Naive thymus-derived CD4-positive, alpha-beta T cell (primary cell): Measurements from ENCODE around the gene LIF. TPM values are rescaled to one million over a fixed set of nuclear protein-coding genes. Genes with fewer than 3 reads are reported as not detected.

ENCODE experiments used
- ATAC-seq: fragments of 150-1000 bp; cut with Tn5 transposase; 2 replicates; pipeline ENCODE4 v1.10.0; 2021; ENCODE audit warnings: mild to moderate bottlenecking, moderate library complexity
- CTCF ChIA-PET: fragments of 350-600 bp; sonication (Branson Sonifier 250); formaldehyde crosslinking; loops from one replicate; lab custom pipeline; 2021; ENCODE audit warnings: antibody characterized with exemption; lab: Charles Lee
- POLR2A ChIA-PET: fragments of 350-600 bp; sonication (Branson Sonifier 250); formaldehyde crosslinking; loops from one replicate; lab custom pipeline; 2021; ENCODE audit warnings: antibody characterized with exemption, inconsistent platforms; lab: Charles Lee
- DNase-seq, 9 donors: peaks; one replicate each; pipeline versions ENCODE4 v3.0.0 to v3.0.0-alpha.2; 2020 to 2022; ENCODE audit warnings: mixed read lengths in 1 of 9
- H3K27ac ChIP-seq: one replicate; pipeline ENCODE4 v1.7.0; 2013; ENCODE audit warnings: mild to moderate bottlenecking, low read depth, low read length, moderate library complexity
- H3K27me3 ChIP-seq, 2 donors: one replicate each; pipeline ENCODE4 v1.7.0; 2013; ENCODE audit warnings: low read length in 2 of 2, mild to moderate bottlenecking in 2 of 2, moderate library complexity in 2 of 2; ENCODE audit not compliant: control insufficient read depth in 2 of 2, insufficient read depth in 2 of 2
- H3K36me3 ChIP-seq, 3 experiments: 1 replicate in 2 of 3; 2 replicates in 1 of 3; pipeline ENCODE4 v1.7.0; 2013; ENCODE audit warnings: low read length in 3 of 3, mild to moderate bottlenecking in 3 of 3, moderate library complexity in 1 of 3; ENCODE audit not compliant: insufficient read depth in 3 of 3, control insufficient read depth in 2 of 3
- H3K4me1 ChIP-seq, 2 donors: one replicate each; pipeline ENCODE4 v1.7.0; 2013; ENCODE audit warnings: low read length in 2 of 2, mild to moderate bottlenecking in 2 of 2, moderate library complexity in 1 of 2; ENCODE audit not compliant: control insufficient read depth in 2 of 2, insufficient read depth in 2 of 2
- H3K4me3 ChIP-seq: 2 replicates; pipeline ENCODE4 v1.7.0; 2013; ENCODE audit warnings: mild to moderate bottlenecking, low read length
- H3K9me3 ChIP-seq, 3 experiments: 1 replicate in 2 of 3; 2 replicates in 1 of 3; pipeline ENCODE4 v1.7.0; 2013; ENCODE audit warnings: low read length in 3 of 3; ENCODE audit not compliant: control insufficient read depth in 2 of 3
- H3K27ac Mint-ChIP-seq, 9 donors: one replicate each; pipeline ENCODE4 v1.8.0; 2020 to 2022; ENCODE audit warnings: mixed read lengths in 9 of 9, mild to moderate bottlenecking in 8 of 9, moderate library complexity in 5 of 9, inconsistent platforms in 2 of 9
- H3K27me3 Mint-ChIP-seq, 5 donors: one replicate each; pipeline ENCODE4 v1.8.0; 2021 to 2022; ENCODE audit warnings: mixed read lengths in 5 of 5, mild to moderate bottlenecking in 1 of 5
- H3K36me3 Mint-ChIP-seq, 5 donors: one replicate each; pipeline ENCODE4 v1.8.0; 2020 to 2022; ENCODE audit warnings: mixed read lengths in 5 of 5, mild to moderate bottlenecking in 3 of 5, inconsistent platforms in 1 of 5
- H3K4me1 Mint-ChIP-seq, 7 donors: one replicate each; pipeline ENCODE4 v1.8.0; 2020 to 2022; ENCODE audit warnings: mixed read lengths in 7 of 7, mild to moderate bottlenecking in 3 of 7, inconsistent platforms in 1 of 7
- H3K4me3 Mint-ChIP-seq, 10 donors: one replicate each; pipeline ENCODE4 v1.8.0; 2020 to 2022; ENCODE audit warnings: mild to moderate bottlenecking in 10 of 10, mixed read lengths in 10 of 10, moderate library complexity in 6 of 10, inconsistent platforms in 2 of 10
- H3K9me3 Mint-ChIP-seq, 11 donors: one replicate each; pipeline ENCODE4 v1.8.0; 2020 to 2022; ENCODE audit warnings: mixed read lengths in 11 of 11, mild to moderate bottlenecking in 4 of 11, inconsistent platforms in 1 of 11, moderate library complexity in 1 of 11
- intact Hi-C, 2 donors: fragments of 100-400 bp; cut with micrococcal nuclease; formaldehyde crosslinking; loops; one replicate each; pipeline ENCODE4 v1.15.1; 2023
- polyA plus RNA-seq, 2 donors: library from polyadenylated mRNA; unstranded; fragments of 300-500 nt; fragmentation: Illumina TruSeq; gene quantifications; one replicate each; pipeline ENCODE4 v1.2.3, GENCODE V29; 2021
- total RNA-seq, 6 experiments: library from RNA in 5 of 6; stranded (reverse) in 5 of 6; gene quantifications; 1 replicate in 5 of 6; 2 replicates in 1 of 6; pipeline ENCODE4 v1.2.3 and lab custom pipeline; 2021 to 2026

Gene LIF
- total and polyA plus RNA-seq, 7 experiments from 2014 or later = 0.64 to 260 (median 0.98) TPM; not detected in 4

DNA sequence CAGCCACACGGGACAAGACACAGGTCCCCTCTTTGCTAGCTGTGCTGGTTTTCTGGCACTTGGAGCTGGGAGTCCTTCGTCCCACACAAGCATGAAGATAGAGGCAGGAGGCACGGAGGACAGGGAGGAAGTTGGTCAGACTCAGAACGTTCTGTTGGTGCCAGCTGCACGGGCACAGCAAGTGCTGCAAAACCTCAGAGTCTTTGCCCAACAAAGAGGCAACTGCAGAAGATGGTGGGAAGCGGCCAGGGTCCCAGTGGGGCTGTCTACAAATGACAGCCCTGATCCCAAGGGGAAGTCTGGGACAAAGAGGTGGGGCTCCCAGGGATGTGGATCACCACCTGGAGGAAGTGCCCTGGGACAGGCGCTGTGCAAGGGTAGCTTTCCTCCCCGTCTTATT, 29.5 kb upstream of the LIF start:
- ChIA-PET CTCF (interaction anchor here (0.6 to 3.4 kb wide), 3 partner anchors 11 to 48 kb away, joined by 5 to 20 read pairs (median 5); no protein-coding TSS in a partner anchor), POLR2A (interaction anchor here (0.5 to 2.0 kb wide), 4 partner anchors 8 to 37 kb away, joined by 3 to 6 read pairs (median 4); no protein-coding TSS in a partner anchor)
- Histone ChIP-seq H3K4me1 (peaks cover 5 to 15% of the 10 kb centered on the region in 2 donors), H3K36me3 (no peaks in the 10 kb centered on the region), H3K9me3 (no peaks in the 10 kb centered on the region), H3K4me3 (peak overlapping the region; percentile 42), H3K27ac (peak overlapping the region; percentile 4), H3K27me3 (no peaks in the 10 kb centered on the region)
- no peak for ATAC-seq
- Mint-ChIP-seq H3K9me3 (peaks cover 0 to 6% (median 0%) of the 10 kb centered on the region in 11 donors), H3K4me1 (peaks cover 38 to 73% (median 41%) of the 10 kb centered on the region in 7 donors), H3K4me3 (peak overlapping the region; percentile 48 to 82 (median 78)), H3K36me3 (peaks cover 0 to 41% (median 0%) of the 10 kb centered on the region in 5 donors), H3K27ac (peak overlapping the region; percentile 13 to 86 (median 75)), H3K27me3 (no peaks in the 10 kb centered on the region)
- peak in 1 of 9 donors; percentile 15 for DNase-seq
- intact Hi-C loops = no loop called here

DNA sequence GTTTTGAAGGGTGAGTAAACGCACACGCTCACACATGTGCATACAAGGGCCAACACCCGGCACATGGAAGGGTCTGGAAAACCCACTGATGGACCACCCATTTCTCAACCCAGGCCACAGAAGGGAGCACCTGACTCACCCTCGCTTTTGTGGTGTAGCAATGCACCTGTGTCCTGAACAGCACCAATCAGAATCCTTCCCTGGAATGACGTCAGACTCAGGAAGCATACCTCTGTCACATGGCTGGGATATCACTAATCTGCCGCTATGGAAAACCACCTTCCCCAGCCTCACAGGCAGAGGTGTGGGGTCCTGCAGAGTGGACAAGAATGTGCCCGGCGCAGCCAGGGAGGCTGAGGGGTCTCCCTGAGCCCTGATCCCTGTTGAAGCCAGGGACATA, 29.1 kb upstream of the LIF start:
- H3K4me1 Mint-ChIP-seq = peaks cover 38 to 75% (median 42%) of the 10 kb centered on the region in 7 donors
- peaks cover 0 to 43% (median 0%) of the 10 kb centered on the region in 5 donors for H3K36me3 Mint-ChIP-seq
- no peaks in the 10 kb centered on the region for H3K27me3 ChIP-seq
- peak overlapping the region; percentile 13 to 86 (median 75) for H3K27ac Mint-ChIP-seq
- peak in 3 of 9 donors; percentile 27 to 49 (median 41) for DNase-seq
- H3K4me1 ChIP-seq = peaks cover 5 to 15% of the 10 kb centered on the region in 2 donors
- H3K27me3 Mint-ChIP-seq = no peaks in the 10 kb centered on the region
- intact Hi-C loops = loop anchor here in 1 of 2 donors (1.0 kb wide), 1 partner anchor 12 kb away; no protein-coding TSS in a partner anchor
- no peaks in the 10 kb centered on the region for H3K9me3 ChIP-seq
- ATAC-seq = no peak
- no peaks in the 10 kb centered on the region for H3K36me3 ChIP-seq
- H3K4me3 ChIP-seq = peak overlapping the region; percentile 42
- peak overlapping the region; percentile 4 for H3K27ac ChIP-seq
- H3K4me3 Mint-ChIP-seq = peak overlapping the region; percentile 41 to 82 (median 78)
- ChIA-PET POLR2A (interaction anchor here (0.5 to 2.0 kb wide), 4 partner anchors 8 to 38 kb away, joined by 3 to 6 read pairs (median 4); no protein-coding TSS in a partner anchor), CTCF (interaction anchor here (0.6 to 3.4 kb wide), 3 partner anchors 12 to 49 kb away, joined by 5 to 20 read pairs (median 5); no protein-coding TSS in a partner anchor)
- H3K9me3 Mint-ChIP-seq = peaks cover 0 to 6% (median 0%) of the 10 kb centered on the region in 11 donors

DNA sequence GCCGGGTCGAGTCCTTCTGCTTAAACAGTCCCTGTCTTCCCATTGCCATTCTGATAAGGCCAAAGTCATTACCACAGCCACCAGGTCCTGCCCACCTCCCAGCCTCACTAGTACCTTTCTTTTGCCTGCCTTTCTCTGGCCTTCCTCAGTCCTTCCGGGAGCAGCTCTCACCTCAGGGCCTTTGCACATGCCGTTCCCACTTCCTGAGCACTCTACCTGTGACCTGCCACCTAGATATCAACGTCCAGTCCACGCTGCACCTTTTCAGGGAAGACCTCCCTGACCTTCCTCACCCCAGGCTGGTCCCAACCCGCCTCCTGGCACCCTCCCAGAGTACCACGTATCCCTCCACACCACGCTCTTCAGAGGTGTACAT, 27.9 kb upstream of the LIF start:
- Mint-ChIP-seq H3K9me3 (peaks cover 0 to 6% (median 0%) of the 10 kb centered on the region in 11 donors), H3K27me3 (no peaks in the 10 kb centered on the region), H3K36me3 (peaks cover 0 to 46% (median 0%) of the 10 kb centered on the region in 5 donors), H3K4me1 (peaks cover 34 to 74% (median 40%) of the 10 kb centered on the region in 7 donors), H3K4me3 (peak overlapping the region in 2 of 10 donors; percentile 7 to 42), H3K27ac (peak overlapping the region in 7 of 9 donors; percentile 26 to 86 (median 73))
- ATAC-seq (no peak), DNase-seq (no peak)
- ChIA-PET CTCF (no interaction called here), POLR2A (interaction anchor here (1.5 kb wide), 1 partner anchor 8 kb away, joined by 3 read pairs; no protein-coding TSS in a partner anchor)
- Histone ChIP-seq H3K36me3 (no peaks in the 10 kb centered on the region), H3K4me1 (peaks cover 5 to 15% of the 10 kb centered on the region in 2 donors), H3K27ac (no peak overlapping the region), H3K4me3 (no peak overlapping the region), H3K27me3 (no peaks in the 10 kb centered on the region), H3K9me3 (no peaks in the 10 kb centered on the region)
- intact Hi-C loops = no loop called here

DNA sequence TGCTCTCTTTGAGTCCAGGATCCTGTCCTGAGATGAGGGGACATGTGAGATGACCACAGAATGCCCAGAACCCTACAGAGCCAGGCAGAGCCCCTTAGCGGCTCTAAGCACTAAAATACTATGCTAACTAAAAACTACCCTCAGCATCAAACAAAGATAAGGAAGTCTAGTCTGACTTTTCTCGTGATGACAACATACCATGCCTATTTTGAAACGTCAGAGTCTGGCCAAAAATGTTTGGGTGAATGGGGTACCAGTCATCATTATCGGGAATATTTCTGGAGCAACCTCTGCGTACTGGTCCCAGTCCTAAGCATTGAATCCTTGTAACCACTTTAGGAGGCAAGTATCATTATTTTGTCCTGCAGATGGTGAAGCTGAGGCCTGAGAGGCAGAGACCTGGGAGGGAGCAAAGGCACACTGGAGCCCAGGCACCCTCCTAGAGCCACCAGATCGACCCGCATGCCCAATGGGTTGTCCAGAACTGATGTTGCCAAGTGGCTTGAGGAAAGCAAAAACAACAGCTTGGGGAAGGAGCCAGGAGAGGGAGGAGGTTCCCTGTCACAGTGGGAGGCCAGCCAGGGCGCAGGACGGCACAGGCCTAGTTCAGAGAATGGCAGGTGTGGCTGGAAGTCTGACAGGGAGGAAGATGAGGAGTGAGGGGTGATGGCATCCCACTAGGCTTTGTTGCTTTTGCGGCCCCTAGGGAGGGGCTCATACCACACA, 27.3 kb upstream of the LIF start:
- Histone ChIP-seq H3K4me3 (no peak overlapping the region), H3K27ac (no peak overlapping the region), H3K27me3 (no peaks in the 10 kb centered on the region), H3K4me1 (peaks cover 5 to 15% of the 10 kb centered on the region in 2 donors), H3K9me3 (no peaks in the 10 kb centered on the region), H3K36me3 (peaks cover 0 to 3% (median 0%) of the 10 kb centered on the region in 3 experiments)
- H3K27ac Mint-ChIP-seq = peak overlapping the region in 8 of 9 donors; percentile 24 to 90 (median 66)
- CTCF ChIA-PET = no interaction called here
- H3K9me3 Mint-ChIP-seq = peaks cover 0 to 4% (median 0%) of the 10 kb centered on the region in 11 donors
- DNase-seq (no peak), ATAC-seq (no peak)
- no peaks in the 10 kb centered on the region for H3K27me3 Mint-ChIP-seq
- POLR2A ChIA-PET = interaction anchor here (1.5 kb wide), 1 partner anchor 8 kb away, joined by 3 read pairs; no protein-coding TSS in a partner anchor
- H3K4me3 Mint-ChIP-seq = peak overlapping the region in 1 of 10 donors; percentile 7
- H3K4me1 Mint-ChIP-seq = peaks cover 30 to 74% (median 38%) of the 10 kb centered on the region in 7 donors
- H3K36me3 Mint-ChIP-seq = peaks cover 0 to 44% (median 0%) of the 10 kb centered on the region in 5 donors
- intact Hi-C loops = no loop called here

DNA sequence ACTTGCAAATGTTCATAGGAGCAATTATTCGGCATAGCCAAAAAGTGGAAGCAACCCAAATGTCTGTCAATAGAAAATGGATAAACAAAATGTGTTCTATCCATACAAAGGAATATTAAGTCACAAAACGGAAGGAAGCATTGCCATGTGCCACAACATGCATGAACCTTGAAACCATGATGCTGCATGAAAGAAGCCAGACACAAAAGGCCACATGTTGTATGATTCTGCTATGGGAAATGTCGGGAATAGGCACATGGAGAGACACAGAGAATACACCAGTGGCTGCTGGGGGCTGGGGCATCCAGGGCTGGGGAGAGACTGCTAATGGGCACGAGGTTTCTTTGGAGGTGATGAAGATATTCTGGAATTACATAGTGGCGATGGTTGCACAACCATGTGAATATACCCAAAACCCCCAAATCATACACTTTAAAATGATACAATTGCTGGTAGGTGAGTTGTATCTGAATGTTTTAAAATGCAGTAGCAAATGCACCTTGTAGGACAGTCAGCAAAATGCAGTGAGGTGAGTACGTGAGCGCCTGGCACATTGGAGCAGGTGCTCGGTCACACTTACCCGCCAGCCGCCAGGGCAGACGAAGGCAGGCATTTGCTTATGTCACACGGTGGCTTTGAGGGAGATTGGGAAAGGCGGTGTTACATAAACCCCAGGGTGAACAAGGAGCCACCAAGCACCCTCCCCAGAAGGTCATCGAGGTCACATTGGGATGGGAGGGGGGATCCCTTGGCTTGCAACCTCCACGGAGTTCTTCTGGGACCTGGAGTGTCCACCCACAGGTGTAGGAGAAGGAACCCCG, 26.4 kb upstream of the LIF start:
- POLR2A ChIA-PET = no interaction called here
- no peak overlapping the region for H3K27ac ChIP-seq
- peaks cover 0 to 8% (median 0%) of the 10 kb centered on the region in 3 experiments for H3K36me3 ChIP-seq
- H3K27me3 ChIP-seq = no peaks in the 10 kb centered on the region
- H3K9me3 Mint-ChIP-seq = peaks cover 0 to 4% (median 0%) of the 10 kb centered on the region in 11 donors
- no peaks in the 10 kb centered on the region for H3K9me3 ChIP-seq
- no peaks in the 10 kb centered on the region for H3K27me3 Mint-ChIP-seq
- CTCF ChIA-PET = no interaction called here
- no peak for DNase-seq
- H3K4me1 ChIP-seq = peaks cover 6 to 17% of the 10 kb centered on the region in 2 donors
- ATAC-seq = peak; percentile 31
- peaks cover 0 to 49% (median 0%) of the 10 kb centered on the region in 5 donors for H3K36me3 Mint-ChIP-seq
- H3K4me1 Mint-ChIP-seq = peaks cover 37 to 76% (median 43%) of the 10 kb centered on the region in 7 donors
- peak overlapping the region; percentile 32 to 90 (median 68) for H3K27ac Mint-ChIP-seq
- no peak overlapping the region for H3K4me3 ChIP-seq
- intact Hi-C loops = no loop called here
- peak overlapping the region in 2 of 10 donors; percentile 0 to 22 for H3K4me3 Mint-ChIP-seq

DNA sequence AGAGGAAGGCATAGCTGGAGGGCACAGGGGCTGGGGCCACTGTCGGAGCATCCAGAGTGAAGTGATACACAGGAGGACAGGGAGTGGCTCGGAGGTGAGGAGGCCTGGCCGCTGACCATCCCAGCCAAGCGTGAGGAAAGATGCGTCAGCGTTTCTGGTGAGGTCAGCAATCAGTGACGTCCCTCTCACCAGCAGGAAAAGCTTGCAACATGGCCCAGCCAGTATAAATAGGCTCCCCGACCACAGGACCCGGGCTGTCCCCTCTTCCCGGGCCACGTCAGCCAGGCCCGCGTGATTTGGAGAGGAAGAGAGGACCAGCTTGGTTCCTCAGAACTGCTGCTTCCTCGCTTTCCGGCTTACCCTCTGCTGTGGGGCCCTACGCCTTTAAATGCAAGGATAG, 24.3 kb upstream of the LIF start:
- Mint-ChIP-seq H3K4me3 (no peak overlapping the region), H3K4me1 (peaks cover 35 to 73% (median 43%) of the 10 kb centered on the region in 7 donors), H3K9me3 (peaks cover 0 to 4% (median 0%) of the 10 kb centered on the region in 11 donors), H3K27ac (peak overlapping the region in 6 of 9 donors; percentile 25 to 78 (median 49)), H3K36me3 (peaks cover 0 to 52% (median 0%) of the 10 kb centered on the region in 5 donors), H3K27me3 (no peaks in the 10 kb centered on the region)
- peaks cover 19 to 20% of the 10 kb centered on the region in 2 donors for H3K4me1 ChIP-seq
- no peak overlapping the region for H3K4me3 ChIP-seq
- intact Hi-C loops = no loop called here
- H3K27me3 ChIP-seq = no peaks in the 10 kb centered on the region
- ATAC-seq (peak; percentile 41), DNase-seq (no peak)
- no peaks in the 10 kb centered on the region for H3K9me3 ChIP-seq
- peaks cover 0 to 8% (median 0%) of the 10 kb centered on the region in 3 experiments for H3K36me3 ChIP-seq
- H3K27ac ChIP-seq = no peak overlapping the region
- ChIA-PET CTCF (interaction anchor here (0.6 kb wide), 1 partner anchor 127 kb away, joined by 3 read pairs; no protein-coding TSS in a partner anchor), POLR2A (no interaction called here)
